Measurements from ENCODE around the gene MRC1.
"Not testable (repeated sequence)": the region's sequence is repeated elsewhere in the genome, so short reads cannot be mapped to it uniquely, and the experiment has no call there.

The MRC1 gene

DNA sequence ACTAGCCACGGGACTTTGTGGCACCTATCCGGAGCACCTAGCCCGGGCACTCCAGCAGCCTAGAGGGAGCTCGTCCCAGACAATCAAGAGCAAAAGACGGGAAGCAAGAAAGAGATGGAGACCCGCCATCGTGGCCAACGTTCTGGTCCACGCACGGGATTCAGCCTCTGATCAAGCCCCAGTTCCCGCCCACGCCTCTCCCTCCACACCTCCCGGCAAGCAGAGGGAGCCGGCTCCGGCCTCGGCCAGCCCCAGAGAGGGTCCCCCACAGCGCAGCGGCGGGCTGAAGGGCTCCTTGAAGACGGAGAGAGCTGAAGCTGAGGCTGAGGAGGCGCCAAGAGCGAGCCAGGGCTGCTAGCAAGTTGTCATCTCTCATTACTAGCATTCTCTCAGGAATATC, 141.6 kb downstream of the MRC1 start:
- H3K36me3 ChIP-seq (ENCODE audit: control insufficient read depth in 1 of 2, insufficient read depth in 2 of 2, low read length in 2 of 2), result no peaks in the 10 kb centered on the region
- H3K4ac ChIP-seq (ENCODE audit: low read depth, low read length), result no peak overlapping the region
- H3K4me2 ChIP-seq (ENCODE audit: low read length), result no peak overlapping the region
- no peak overlapping the region for H4K8ac ChIP-seq (ENCODE audit: low read depth, low read length)
- H4K12ac ChIP-seq (ENCODE audit: low read depth, low read length), result no peak overlapping the region
- H3K18ac ChIP-seq (ENCODE audit: low read length), result no peak overlapping the region
- no peak overlapping the region for H2BK12ac ChIP-seq (ENCODE audit: low read length)
- H3K9ac ChIP-seq (ENCODE audit: low read length), result no peak overlapping the region
- no peak overlapping the region for H3K23ac ChIP-seq (ENCODE audit: low read length)
- no peak for DNase-seq
- no peaks in the 10 kb centered on the region for H3K4me1 ChIP-seq (ENCODE audit: control insufficient read depth in 1 of 2, insufficient read depth in 2 of 2, low read length in 2 of 2)
- H3K79me2 ChIP-seq (ENCODE audit: control insufficient read depth, insufficient read depth, low read length, poor library complexity), result no peaks in the 10 kb centered on the region
- H2BK5ac ChIP-seq (ENCODE audit: low read depth, low read length, poor library complexity), result no peak overlapping the region
- no CpG with 5 or more reads among the region's 22 CpGs for WGBS (ENCODE audit: extremely low coverage, insufficient coverage, insufficient read length)
- H3K9me3 ChIP-seq (ENCODE audit: insufficient read depth, low read depth, low read length), result no peaks in the 10 kb centered on the region
- no peaks in the 10 kb centered on the region for H3K79me1 ChIP-seq (ENCODE audit: low read length)
- H2BK120ac ChIP-seq (ENCODE audit: insufficient read depth, low read length, poor library complexity), result no peak overlapping the region
- no peak overlapping the region for H2AFZ ChIP-seq (ENCODE audit: insufficient read depth, low read length, poor library complexity)
- no peak overlapping the region for H4K91ac ChIP-seq (ENCODE audit: low read depth, low read length)
- no peak overlapping the region for H2AK5ac ChIP-seq (ENCODE audit: low read length)
- no peak overlapping the region for H3K4me3 ChIP-seq (ENCODE audit: low read depth, low read length)
- no peaks in the 10 kb centered on the region for H3K27me3 ChIP-seq (ENCODE audit: insufficient read depth, low read length)
- no peak overlapping the region for H3K14ac ChIP-seq (ENCODE audit: low read length)
- no peak overlapping the region for H3K27ac ChIP-seq (ENCODE audit: low read depth, low read length)

- H2AFZ ChIP-seq (ENCODE audit: insufficient read depth, low read length, poor library complexity), result no peak within 1 kb of the TSS
- H3K79me1 ChIP-seq (ENCODE audit: low read length), result no peaks in the 10 kb centered on the region
- no peak within 1 kb of the TSS for H4K8ac ChIP-seq (ENCODE audit: low read depth, low read length)
- no peaks in the 10 kb centered on the region for H3K9me3 ChIP-seq (ENCODE audit: insufficient read depth, low read depth, low read length)
- no CpG with 5 or more reads among the region's 3 CpGs for WGBS (ENCODE audit: extremely low coverage, insufficient coverage, insufficient read length)
- H4K12ac ChIP-seq (ENCODE audit: low read depth, low read length), result no peak within 1 kb of the TSS
- H3K27ac ChIP-seq (ENCODE audit: low read depth, low read length), result no peak within 1 kb of the TSS
- DNase-seq, result no peak
- no peak within 1 kb of the TSS for H2BK12ac ChIP-seq (ENCODE audit: low read length)
- no peak within 1 kb of the TSS for H2BK5ac ChIP-seq (ENCODE audit: low read depth, low read length, poor library complexity)
- no peak within 1 kb of the TSS for H4K91ac ChIP-seq (ENCODE audit: low read depth, low read length)
- H2BK120ac ChIP-seq (ENCODE audit: insufficient read depth, low read length, poor library complexity), result no peak within 1 kb of the TSS
- no peaks in the 10 kb centered on the region for H3K79me2 ChIP-seq (ENCODE audit: control insufficient read depth, insufficient read depth, low read length, poor library complexity)
- no peak within 1 kb of the TSS for H3K4me3 ChIP-seq (ENCODE audit: low read depth, low read length)
- no peak within 1 kb of the TSS for H3K4ac ChIP-seq (ENCODE audit: low read depth, low read length)
- no peaks in the 10 kb centered on the region for H3K27me3 ChIP-seq (ENCODE audit: insufficient read depth, low read length)
- H3K14ac ChIP-seq (ENCODE audit: low read length), result no peak within 1 kb of the TSS
- H3K23ac ChIP-seq (ENCODE audit: low read length), result no peak within 1 kb of the TSS
- no peak within 1 kb of the TSS for H3K18ac ChIP-seq (ENCODE audit: low read length)
- no peak within 1 kb of the TSS for H2AK5ac ChIP-seq (ENCODE audit: low read length)
- no peaks in the 10 kb centered on the region for H3K4me1 ChIP-seq (ENCODE audit: control insufficient read depth in 1 of 2, insufficient read depth in 2 of 2, low read length in 2 of 2)
- no peaks in the 10 kb centered on the region for H3K36me3 ChIP-seq (ENCODE audit: control insufficient read depth in 1 of 2, insufficient read depth in 2 of 2, low read length in 2 of 2)
- H3K9ac ChIP-seq (ENCODE audit: low read length), result no peak within 1 kb of the TSS
- H3K4me2 ChIP-seq (ENCODE audit: low read length), result no peak within 1 kb of the TSS
These were observed 142.8 kb downstream of the MRC1 start, which contains the start of gene SLC39A12 for GRCh38 chr10:17951868-17952371. SLC39A12 (plus strand) TSS chr10:17951918; CDS start chr10:17953277, 1,359 bp downstream.

DNA sequence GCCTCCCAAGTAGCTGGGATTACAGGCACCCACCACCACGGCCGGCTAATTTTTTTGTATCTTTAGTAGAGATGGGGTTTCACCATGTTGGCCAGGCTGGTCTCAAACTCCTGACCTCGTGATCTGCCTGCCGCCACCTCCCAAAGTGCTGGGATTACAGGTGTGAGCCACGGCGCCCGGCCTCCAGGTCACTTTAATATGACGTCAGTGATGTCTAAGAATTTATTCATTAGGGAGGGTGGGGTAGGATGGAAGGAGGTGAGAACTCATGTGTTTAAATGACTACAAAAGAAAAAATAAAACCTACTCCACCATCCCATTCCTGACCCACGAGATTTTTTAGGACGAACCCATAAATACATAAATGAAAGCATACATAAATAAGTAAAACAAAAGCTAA, 145.2 kb downstream of the MRC1 start:
- H3K4me3 ChIP-seq (ENCODE audit: low read depth, low read length); H4K12ac ChIP-seq (ENCODE audit: low read depth, low read length); H3K9me3 ChIP-seq (ENCODE audit: insufficient read depth, low read depth, low read length); H3K14ac ChIP-seq (ENCODE audit: low read length); H3K18ac ChIP-seq (ENCODE audit: low read length); H3K4me1 ChIP-seq (ENCODE audit: control insufficient read depth in 1 of 2, insufficient read depth in 2 of 2, low read length in 2 of 2); H3K27ac ChIP-seq (ENCODE audit: low read depth, low read length); H2BK120ac ChIP-seq (ENCODE audit: insufficient read depth, low read length, poor library complexity); H4K8ac ChIP-seq (ENCODE audit: low read depth, low read length); DNase-seq; H3K9ac ChIP-seq (ENCODE audit: low read length); H2AK5ac ChIP-seq (ENCODE audit: low read length); H3K4me2 ChIP-seq (ENCODE audit: low read length); H4K91ac ChIP-seq (ENCODE audit: low read depth, low read length); H3K36me3 ChIP-seq (ENCODE audit: control insufficient read depth in 1 of 2, insufficient read depth in 2 of 2, low read length in 2 of 2); H2BK12ac ChIP-seq (ENCODE audit: low read length); H3K79me2 ChIP-seq (ENCODE audit: control insufficient read depth, insufficient read depth, low read length, poor library complexity); H3K23ac ChIP-seq (ENCODE audit: low read length); H3K27me3 ChIP-seq (ENCODE audit: insufficient read depth, low read length); H3K4ac ChIP-seq (ENCODE audit: low read depth, low read length); H2BK5ac ChIP-seq (ENCODE audit: low read depth, low read length, poor library complexity); H2AFZ ChIP-seq (ENCODE audit: insufficient read depth, low read length, poor library complexity); H3K79me1 ChIP-seq (ENCODE audit: low read length): not testable (repeated sequence)
- WGBS (ENCODE audit: extremely low coverage, insufficient coverage, insufficient read length), result no CpG with 5 or more reads among the region's 10 CpGs

GRCh38 chr10:17954861-17955260, 145.7 kb downstream of the MRC1 start:
- Histone ChIP-seq H3K14ac (ENCODE audit: low read length) (no peak overlapping the region), H3K23ac (ENCODE audit: low read length) (no peak overlapping the region), H3K4me3 (ENCODE audit: low read depth, low read length) (no peak overlapping the region), H3K4ac (ENCODE audit: low read depth, low read length) (no peak overlapping the region), H2BK12ac (ENCODE audit: low read length) (no peak overlapping the region), H3K79me1 (ENCODE audit: low read length) (no peaks in the 10 kb centered on the region), H3K18ac (ENCODE audit: low read length) (no peak overlapping the region), H3K79me2 (ENCODE audit: control insufficient read depth, insufficient read depth, low read length, poor library complexity) (no peaks in the 10 kb centered on the region), H3K27me3 (ENCODE audit: insufficient read depth, low read length) (no peaks in the 10 kb centered on the region), H4K12ac (ENCODE audit: low read depth, low read length) (no peak overlapping the region), H4K91ac (ENCODE audit: low read depth, low read length) (no peak overlapping the region), H3K27ac (ENCODE audit: low read depth, low read length) (no peak overlapping the region), H3K4me2 (ENCODE audit: low read length) (no peak overlapping the region), H4K8ac (ENCODE audit: low read depth, low read length) (no peak overlapping the region), H3K9ac (ENCODE audit: low read length) (no peak overlapping the region), H3K4me1 (ENCODE audit: control insufficient read depth in 1 of 2, insufficient read depth in 2 of 2, low read length in 2 of 2) (no peaks in the 10 kb centered on the region), H2BK5ac (ENCODE audit: low read depth, low read length, poor library complexity) (no peak overlapping the region), H2AK5ac (ENCODE audit: low read length) (no peak overlapping the region), H2AFZ (ENCODE audit: insufficient read depth, low read length, poor library complexity) (no peak overlapping the region), H3K9me3 (ENCODE audit: insufficient read depth, low read depth, low read length) (no peaks in the 10 kb centered on the region), H2BK120ac (ENCODE audit: insufficient read depth, low read length, poor library complexity) (no peak overlapping the region), H3K36me3 (ENCODE audit: control insufficient read depth in 1 of 2, insufficient read depth in 2 of 2, low read length in 2 of 2) (no peaks in the 10 kb centered on the region)
- no peak for DNase-seq
- no CpG with 5 or more reads among the region's 2 CpGs for WGBS (ENCODE audit: extremely low coverage, insufficient coverage, insufficient read length)

All from trophoblast cell (in vitro differentiated cells and primary cell).